PC-9 (cell line): Measurements from ENCODE around the gene PIK3R3. TPM values are rescaled to one million over a fixed set of nuclear protein-coding genes. Genes with fewer than 3 reads are reported as not detected.

Experiments used
- BruUV-seq: library from RNA; stranded (reverse); fragments of 400-500 nt; replicated peaks from 2 replicates; lab custom pipeline; 2021; lab: Mats Ljungman, UMichigan
- CTCF ChIA-PET: fragments of 300-600 bp; sonication (Branson Sonifier 250); formaldehyde crosslinking; loops from one replicate; lab custom pipeline; 2022; ENCODE audit warnings: antibody characterized with exemption; lab: Charles Lee
- POLR2A ChIA-PET: fragments of 300-600 bp; sonication (Branson Sonifier 250); formaldehyde crosslinking; loops from one replicate; lab custom pipeline; 2022; ENCODE audit warnings: antibody characterized with exemption; ENCODE audit not compliant: unreplicated experiment; lab: Charles Lee
- DNase-seq, 2 experiments: peaks; one replicate each; pipeline versions ENCODE4 v3.0.0 to v3.0.0-alpha.2; 2015 to 2022; ENCODE audit warnings: mixed read lengths in 1 of 2
- H2AFZ ChIP-seq: fragments of 200-600 bp; sonication (generic); 2 replicates; pipeline ENCODE4 v1.8.1; 2017; ENCODE audit warnings: antibody characterized with exemption
- H3F3A ChIP-seq: fragments of 200-600 bp; sonication (generic); 2 replicates; pipeline ENCODE4 v1.8.1; 2017; ENCODE audit warnings: antibody characterized with exemption, mild to moderate bottlenecking, low read depth; ENCODE audit not compliant: insufficient read depth
- H3K27ac ChIP-seq: fragments of 200-600 bp; sonication (generic); 2 replicates; pipeline ENCODE4 v1.6.1; 2016; ENCODE audit warnings: mixed run types
- H3K27me3 ChIP-seq: fragments of 200-600 bp; sonication (generic); 2 replicates; pipeline ENCODE4 v1.6.1; 2016; ENCODE audit warnings: low read depth, mixed run types; ENCODE audit not compliant: insufficient read depth
- H3K36me3 ChIP-seq: fragments of 200-600 bp; sonication (generic); 2 replicates; pipeline ENCODE4 v1.6.1; 2016; ENCODE audit warnings: low read depth, mixed run types
- H3K4me1 ChIP-seq: fragments of 200-600 bp; sonication (generic); replicated peaks from 2 replicates; pipeline ENCODE4 v1.6.1; 2016; ENCODE audit warnings: mixed run types; ENCODE audit not compliant: insufficient read depth
- H3K4me2 ChIP-seq: fragments of 200-600 bp; sonication (generic); 2 replicates; pipeline ENCODE4 v1.6.1; 2017; ENCODE audit warnings: mixed run types
- H3K4me3 ChIP-seq: fragments of 200-600 bp; sonication (generic); 2 replicates; pipeline ENCODE4 v1.6.1; 2016; ENCODE audit warnings: mixed run types
- H3K79me2 ChIP-seq: fragments of 200-600 bp; sonication (generic); 2 replicates; pipeline ENCODE4 v1.6.1; 2017; ENCODE audit warnings: low read depth, mixed run types
- H3K9me2 ChIP-seq: fragments of 200-600 bp; sonication (generic); 2 replicates; pipeline ENCODE4 v1.8.1; 2017; ENCODE audit warnings: mild to moderate bottlenecking; ENCODE audit not compliant: insufficient read depth
- H3K9me3 ChIP-seq: fragments of 200-600 bp; sonication (generic); 2 replicates; pipeline ENCODE4 v1.8.1; 2016; ENCODE audit warnings: low read depth; ENCODE audit not compliant: insufficient read depth
- H4K20me1 ChIP-seq: fragments of 200-600 bp; sonication (generic); 2 replicates; pipeline ENCODE4 v1.8.1; 2017; ENCODE audit not compliant: insufficient read depth
- EZH2 ChIP-seq: fragments of 200-600 bp; sonication (generic); IDR thresholded peaks from 2 replicates; pipeline ENCODE4 v1.8.0; 2017; ENCODE audit warnings: antibody characterized with exemption, low read depth
- intact Hi-C: fragments of 100-400 bp; cut with micrococcal nuclease; formaldehyde crosslinking; loops from one replicate; pipeline ENCODE4 v1.10.0; 2022; ENCODE audit not compliant: unreplicated experiment
- total RNA-seq: library from RNA; stranded (reverse); gene quantifications from 2 replicates; pipeline ENCODE4 v1.2.3, GENCODE V29; 2021
- TF ChIP-seq, protein P1 (sequence below): fragments of 200-600 bp; sonication (generic); conservative IDR thresholded peaks from 2 replicates; pipeline ENCODE4 v1.6.1; 2017; ENCODE audit warnings: mixed run types, antibody characterized with exemption, mild to moderate bottlenecking, moderate library complexity

PIK3R3 gene
- total RNA-seq, 1 experiment from 2014 or later: 44.2 TPM

DNA sequence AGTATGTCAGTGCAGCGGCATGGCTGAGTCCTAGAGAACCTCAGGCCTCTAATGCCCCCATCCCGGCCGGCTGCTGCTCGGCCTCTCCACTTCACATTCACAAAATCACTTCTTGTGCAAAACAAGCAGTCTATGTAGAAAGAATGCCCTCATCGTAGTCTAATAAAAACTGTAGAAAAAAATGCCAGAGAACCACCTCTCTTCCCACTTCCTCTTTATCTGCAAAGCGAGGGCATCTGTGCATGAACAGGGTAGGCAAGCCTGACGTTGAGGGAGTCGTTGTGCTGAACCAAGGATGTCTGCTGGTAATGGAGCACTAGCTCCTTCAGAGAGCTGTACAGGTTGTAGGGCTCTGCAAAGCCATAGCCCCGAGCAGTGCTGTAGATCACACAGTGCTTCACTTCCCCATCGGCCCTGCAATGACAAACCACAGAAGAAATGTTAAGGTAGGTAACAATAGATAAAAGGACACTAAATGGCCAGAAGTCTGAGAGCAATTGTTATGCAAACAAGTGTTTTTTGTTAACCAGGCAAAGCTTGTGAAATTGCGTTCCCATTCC, 88.9 kb downstream of the PIK3R3 start:
- ChIA-PET CTCF (no interaction called here), POLR2A (interaction anchor here (0.6 to 0.7 kb wide), 3 partner anchors 10 to 145 kb away, joined by 3 to 5 read pairs (median 3); partner anchors contain the start of gene PIK3R3)
- H3K4me1 ChIP-seq: peaks cover 20% of the 10 kb centered on the region
- H3K27ac ChIP-seq: no peak overlapping the region
- no peaks in the 10 kb centered on the region for H3K27me3 ChIP-seq
- no peaks in the 10 kb centered on the region for H4K20me1 ChIP-seq
- H3K79me2 ChIP-seq: peaks cover 6% of the 10 kb centered on the region; the same call in 1 of the 2 replicates
- no peak overlapping the region for H2AFZ ChIP-seq
- H3K4me2 ChIP-seq: no peak overlapping the region
- H3K4me3 ChIP-seq: no peak overlapping the region
- no peak for DNase-seq
- peaks cover 79% of the 10 kb centered on the region for H3F3A ChIP-seq
- intact Hi-C loops: no loop called here
- TF ChIP-seq, protein P1, sequence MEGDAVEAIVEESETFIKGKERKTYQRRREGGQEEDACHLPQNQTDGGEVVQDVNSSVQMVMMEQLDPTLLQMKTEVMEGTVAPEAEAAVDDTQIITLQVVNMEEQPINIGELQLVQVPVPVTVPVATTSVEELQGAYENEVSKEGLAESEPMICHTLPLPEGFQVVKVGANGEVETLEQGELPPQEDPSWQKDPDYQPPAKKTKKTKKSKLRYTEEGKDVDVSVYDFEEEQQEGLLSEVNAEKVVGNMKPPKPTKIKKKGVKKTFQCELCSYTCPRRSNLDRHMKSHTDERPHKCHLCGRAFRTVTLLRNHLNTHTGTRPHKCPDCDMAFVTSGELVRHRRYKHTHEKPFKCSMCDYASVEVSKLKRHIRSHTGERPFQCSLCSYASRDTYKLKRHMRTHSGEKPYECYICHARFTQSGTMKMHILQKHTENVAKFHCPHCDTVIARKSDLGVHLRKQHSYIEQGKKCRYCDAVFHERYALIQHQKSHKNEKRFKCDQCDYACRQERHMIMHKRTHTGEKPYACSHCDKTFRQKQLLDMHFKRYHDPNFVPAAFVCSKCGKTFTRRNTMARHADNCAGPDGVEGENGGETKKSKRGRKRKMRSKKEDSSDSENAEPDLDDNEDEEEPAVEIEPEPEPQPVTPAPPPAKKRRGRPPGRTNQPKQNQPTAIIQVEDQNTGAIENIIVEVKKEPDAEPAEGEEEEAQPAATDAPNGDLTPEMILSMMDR: no peak
- TF ChIP-seq EZH2: no peak
- no peaks in the 10 kb centered on the region; the same call in 1 of the 2 replicates for H3K9me2 ChIP-seq
- H3K36me3 ChIP-seq: peaks cover 47% of the 10 kb centered on the region
- no peaks in the 10 kb centered on the region for H3K9me3 ChIP-seq
- BruUV-seq: no TSS peak

DNA sequence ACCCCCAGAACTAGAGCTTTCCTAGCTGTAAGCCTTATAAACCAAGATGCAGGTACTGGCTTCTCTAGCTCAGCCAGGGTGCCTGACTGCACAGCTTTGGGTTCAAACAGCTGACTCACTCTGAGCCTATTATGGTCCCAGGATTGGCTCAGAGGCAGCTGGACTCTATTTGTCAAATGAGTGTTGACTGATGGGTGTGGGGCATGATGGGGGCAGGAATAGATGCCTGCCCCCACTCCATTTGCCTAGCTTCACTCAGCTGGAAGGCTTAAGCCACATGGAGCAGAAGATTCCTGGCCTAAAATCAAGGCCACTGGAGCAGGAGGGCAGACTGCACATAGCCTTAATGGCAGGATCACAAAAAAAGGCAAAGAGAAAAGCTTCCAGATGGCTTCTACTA, 90.5 kb downstream of the PIK3R3 start:
- DNase-seq: no peak
- Histone ChIP-seq H3K36me3 (peaks cover 47% of the 10 kb centered on the region), H3K79me2 (peaks cover 6% of the 10 kb centered on the region; the same call in 1 of the 2 replicates), H3K4me3 (no peak overlapping the region), H3K27me3 (no peaks in the 10 kb centered on the region), H2AFZ (no peak overlapping the region), H3K9me3 (no peaks in the 10 kb centered on the region), H4K20me1 (no peaks in the 10 kb centered on the region), H3K9me2 (no peaks in the 10 kb centered on the region), H3K4me2 (no peak overlapping the region), H3K27ac (no peak overlapping the region), H3K4me1 (peaks cover 24% of the 10 kb centered on the region), H3F3A (peaks cover 84% of the 10 kb centered on the region)
- intact Hi-C loops: no loop called here
- ChIA-PET CTCF (interaction anchor here (0.6 kb wide), 1 partner anchor 56 kb away, joined by 14 read pairs; no protein-coding TSS in a partner anchor), POLR2A (no interaction called here)
- TF ChIP-seq, protein P1: no peak
- no peak for TF ChIP-seq EZH2
- BruUV-seq: no TSS peak

DNA sequence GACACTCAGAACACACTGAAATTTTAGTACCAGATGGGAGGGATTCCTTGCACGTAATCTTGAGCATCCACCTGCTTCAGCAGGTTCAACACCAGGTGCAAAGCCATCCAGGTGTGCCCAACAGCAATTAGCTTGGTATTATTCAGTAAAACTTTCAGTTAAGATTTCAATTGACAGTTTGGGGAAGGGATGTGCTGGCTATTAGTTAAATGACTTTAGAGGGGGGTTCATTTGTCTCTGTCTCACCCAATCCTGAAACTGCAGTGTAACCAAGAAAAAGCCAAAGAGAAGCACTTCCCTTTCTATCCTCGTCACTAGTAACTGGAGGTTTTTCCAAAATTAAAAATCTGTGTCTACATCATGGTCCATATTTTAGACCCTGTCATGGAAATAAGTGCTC, 90.9 kb downstream of the PIK3R3 start:
- Histone ChIP-seq H3K9me2 (no peaks in the 10 kb centered on the region), H3K4me2 (no peak overlapping the region), H3K4me3 (no peak overlapping the region), H3F3A (peaks cover 84% of the 10 kb centered on the region), H3K27me3 (no peaks in the 10 kb centered on the region), H3K9me3 (no peaks in the 10 kb centered on the region), H3K27ac (no peak overlapping the region), H3K36me3 (peaks cover 47% of the 10 kb centered on the region), H3K79me2 (peaks cover 6% of the 10 kb centered on the region; the same call in 1 of the 2 replicates), H3K4me1 (peaks cover 24% of the 10 kb centered on the region), H2AFZ (no peak overlapping the region), H4K20me1 (no peaks in the 10 kb centered on the region)
- no TSS peak for BruUV-seq
- ChIA-PET CTCF (interaction anchor here (0.6 kb wide), 1 partner anchor 56 kb away, joined by 14 read pairs; no protein-coding TSS in a partner anchor), POLR2A (interaction anchor here (0.6 kb wide), 1 partner anchor 186 kb away, joined by 5 read pairs; no protein-coding TSS in a partner anchor)
- intact Hi-C loops: no loop called here
- DNase-seq: no peak
- TF ChIP-seq, protein P1: no peak
